GM19467 (cell line): ENCODE data around the gene SH3D19.
"Not testable (repeated sequence)": the region's sequence is repeated elsewhere in the genome, so short reads cannot be mapped to it uniquely, and the experiment has no call there.

Experiments
- ATAC-seq: cut with Tn5 transposase; IDR thresholded peaks from one replicate; pipeline ENCODE4 v1.9.1; 2021; ENCODE audit warnings: mild to moderate bottlenecking, moderate library complexity; ENCODE audit not compliant: unreplicated experiment

Gene SH3D19

GRCh38 chr4:151322161-151322560 lies 3.2 kb downstream of the SH3D19 start:
- not testable (repeated sequence) for ATAC-seq

DNA sequence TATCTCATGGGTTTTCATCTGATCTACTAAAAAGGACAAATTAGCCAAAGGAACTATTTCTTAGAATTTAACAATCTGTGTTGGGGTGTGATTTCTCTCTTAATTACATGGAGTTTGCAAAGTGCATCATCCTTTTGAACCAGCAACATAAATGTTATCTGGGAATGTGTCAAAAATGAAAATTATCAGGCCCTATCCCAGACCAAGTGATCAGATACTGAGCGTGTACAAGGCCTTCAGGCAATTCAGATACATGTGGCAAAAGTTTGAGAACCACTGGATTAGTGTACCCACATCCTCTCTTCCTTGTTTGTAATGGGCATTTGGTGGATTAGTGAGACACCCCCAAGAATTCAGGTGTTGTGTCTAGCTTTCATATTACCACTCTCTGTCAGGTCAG lies 3.8 kb downstream of the SH3D19 start:
- ATAC-seq, result no peak

GRCh38 chr4:151319490-151319889 lies 5.9 kb downstream of the SH3D19 start:
- ATAC-seq, result no peak

- no peak for ATAC-seq
These were observed 6.9 kb downstream of the SH3D19 start for GRCh38 chr4:151318307-151319006.

DNA sequence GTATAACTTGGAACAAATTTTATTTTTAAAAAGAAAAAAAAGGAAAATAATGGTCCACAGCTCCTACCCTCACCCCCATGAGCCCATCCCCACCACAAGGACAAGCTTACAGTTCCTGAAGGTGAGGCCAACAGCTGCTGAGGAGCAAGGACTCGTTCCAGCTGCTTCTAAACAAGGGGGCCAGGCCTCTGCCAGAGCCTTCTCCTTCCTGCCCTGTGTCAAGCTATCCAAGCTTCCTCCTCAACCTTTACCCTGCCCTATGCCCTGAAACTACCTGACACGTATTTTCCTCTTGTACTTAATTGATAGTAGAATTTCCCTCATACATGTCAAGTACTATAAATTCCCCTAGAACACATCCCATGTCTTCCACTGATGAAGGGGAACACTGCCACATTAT lies 8.8 kb downstream of the SH3D19 start:
- no peak for ATAC-seq

DNA sequence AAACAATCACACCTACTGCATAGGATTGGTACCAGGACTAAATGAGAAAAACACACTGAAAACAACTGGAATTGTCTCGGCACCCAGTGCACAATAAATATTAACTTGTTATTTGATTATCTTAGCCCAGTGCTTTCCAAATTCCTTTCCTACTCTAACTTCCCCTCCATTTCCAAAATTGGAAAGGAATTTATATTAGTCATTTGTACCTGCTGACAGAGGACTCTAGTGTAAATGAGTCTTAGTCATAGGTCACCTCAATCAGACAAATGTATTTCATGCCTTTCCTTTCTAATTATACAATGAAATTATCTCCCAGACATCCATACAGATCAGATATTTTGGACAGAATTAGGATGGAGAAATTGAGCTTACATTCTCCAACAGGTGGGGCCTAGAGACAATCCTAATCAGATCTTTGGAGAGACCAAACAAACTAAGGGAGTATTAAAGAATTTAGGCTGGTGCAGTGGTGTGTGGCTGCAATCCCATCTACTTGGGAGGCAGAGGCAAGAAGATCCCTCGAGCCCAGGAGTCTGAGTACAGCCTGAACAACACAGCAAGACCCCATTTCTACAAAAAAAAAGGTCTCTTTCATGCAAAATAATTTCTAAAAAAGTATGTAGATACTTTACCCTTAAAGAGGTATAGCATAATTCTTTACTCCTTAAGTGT lies 10.1 kb downstream of the SH3D19 start:
- ATAC-seq, result no peak

- no peak for ATAC-seq
These were observed 10.9 kb downstream of the SH3D19 start for GRCh38 chr4:151314479-151314878.

DNA sequence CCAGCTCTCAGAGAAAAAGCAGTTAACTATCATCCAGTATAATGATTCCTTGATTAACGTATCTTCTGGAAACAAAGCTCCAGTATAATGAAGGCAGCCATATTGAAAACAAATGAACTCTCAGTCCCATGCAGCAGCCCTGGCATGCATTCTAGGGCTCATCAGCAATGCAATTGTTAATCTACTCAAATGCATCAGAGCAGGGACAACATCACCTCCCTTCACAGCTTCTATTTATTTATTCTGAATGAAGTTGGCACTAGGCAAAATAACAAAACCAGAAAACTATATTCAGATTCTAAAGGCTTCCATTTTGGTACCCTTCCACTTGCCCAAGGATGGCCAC lies 11.4 kb downstream of the SH3D19 start:
- no peak for ATAC-seq

DNA sequence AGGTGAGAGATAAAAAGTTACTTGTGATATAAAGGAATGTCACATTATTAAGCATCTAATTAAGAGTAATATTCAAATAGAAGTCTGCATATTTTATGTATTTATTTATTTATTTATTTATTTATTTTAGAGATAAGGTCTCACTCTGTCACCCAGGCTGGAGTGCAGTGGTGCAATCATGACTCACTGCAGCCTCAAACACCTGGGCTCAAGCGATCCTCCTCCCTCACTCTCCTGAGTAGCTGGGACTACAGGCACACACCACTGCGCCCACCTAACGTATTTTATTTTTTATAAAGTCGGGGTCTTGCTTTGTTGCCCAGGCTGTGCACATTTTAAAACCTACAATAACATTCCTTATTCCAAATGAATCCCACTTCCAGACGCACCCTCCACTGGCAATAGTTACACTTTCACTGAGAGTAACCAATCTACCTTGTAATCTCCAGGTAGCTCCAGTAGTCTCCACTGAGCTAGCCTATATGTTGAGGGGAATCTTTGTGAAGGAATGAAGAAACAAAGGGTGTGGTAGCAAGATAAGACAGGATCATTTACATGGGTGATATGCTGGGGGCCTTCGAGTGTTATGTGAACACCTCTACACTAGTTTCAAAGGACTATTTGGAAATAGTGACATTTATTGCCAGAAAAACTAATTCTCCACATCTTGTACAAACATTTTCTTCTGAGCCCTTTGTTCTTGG lies 11.9 kb downstream of the SH3D19 start:
- no peak for ATAC-seq

DNA sequence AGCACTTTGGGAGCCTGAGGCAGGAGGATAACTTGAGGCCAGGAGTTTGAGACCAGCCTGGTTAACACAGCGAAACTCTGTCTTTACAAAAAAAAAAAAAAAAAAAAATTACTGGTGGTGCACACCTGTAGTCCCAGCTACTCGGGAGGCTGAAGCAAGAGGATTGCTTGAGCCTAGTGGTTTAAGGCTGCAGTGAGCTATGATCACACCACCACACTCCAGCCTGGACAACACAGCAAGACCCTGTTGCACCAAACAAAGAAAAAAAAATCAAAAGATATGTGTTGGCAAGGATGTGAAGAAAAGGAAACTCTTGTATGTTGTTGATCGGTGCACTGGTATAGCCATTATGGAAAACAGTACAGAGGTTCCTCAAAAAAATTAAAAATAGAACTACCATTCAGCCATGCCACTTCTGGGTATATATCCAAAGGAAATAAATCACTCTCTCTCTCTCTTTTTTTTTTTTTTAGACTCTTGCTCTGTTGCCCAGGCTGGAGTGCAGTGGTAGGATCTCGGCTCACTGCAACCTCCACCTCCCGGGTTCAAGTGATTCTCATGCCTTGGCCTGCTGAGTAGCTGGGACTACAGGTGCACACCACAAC lies 15.2 kb downstream of the SH3D19 start:
- no peak for ATAC-seq

DNA sequence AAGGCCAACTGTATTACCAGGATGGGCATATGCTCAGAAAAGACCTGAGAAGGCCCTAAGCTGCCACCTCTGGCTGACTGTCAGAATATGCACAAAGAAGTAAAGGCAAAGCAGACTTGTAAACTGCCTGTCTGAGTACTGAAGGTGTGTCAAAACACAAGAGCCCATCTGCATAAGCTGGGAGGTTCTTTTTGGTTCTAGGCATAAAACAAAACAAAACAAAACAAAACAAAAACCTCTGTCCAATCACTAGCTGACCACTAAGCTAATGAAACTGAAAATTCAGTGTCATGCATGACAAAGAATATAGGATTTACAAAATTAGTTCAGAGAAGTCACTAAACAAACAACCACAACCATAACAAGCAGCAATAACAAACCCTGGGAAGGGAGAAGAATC lies 20.6 kb downstream of the SH3D19 start:
- ATAC-seq, result peak; percentile 83

DNA sequence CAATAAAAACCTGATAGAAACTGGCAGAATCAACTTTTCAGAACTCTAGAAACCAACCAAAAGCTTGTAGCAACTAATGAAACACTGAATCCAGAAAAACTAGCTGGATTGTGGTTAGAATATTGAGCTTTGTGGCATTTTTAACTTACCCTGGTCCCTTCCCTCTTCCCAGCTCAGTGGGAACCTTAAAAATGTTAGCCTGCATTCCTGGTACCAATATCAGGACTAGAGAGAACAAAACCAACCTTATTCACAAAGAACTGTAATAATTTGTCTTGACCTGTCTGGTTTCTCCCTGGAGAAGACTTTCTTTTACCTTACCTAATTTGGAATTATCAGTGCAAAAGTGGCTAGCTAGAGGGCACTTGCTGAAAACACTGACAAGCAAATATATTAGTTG lies 21.2 kb downstream of the SH3D19 start:
- ATAC-seq, result no peak

DNA sequence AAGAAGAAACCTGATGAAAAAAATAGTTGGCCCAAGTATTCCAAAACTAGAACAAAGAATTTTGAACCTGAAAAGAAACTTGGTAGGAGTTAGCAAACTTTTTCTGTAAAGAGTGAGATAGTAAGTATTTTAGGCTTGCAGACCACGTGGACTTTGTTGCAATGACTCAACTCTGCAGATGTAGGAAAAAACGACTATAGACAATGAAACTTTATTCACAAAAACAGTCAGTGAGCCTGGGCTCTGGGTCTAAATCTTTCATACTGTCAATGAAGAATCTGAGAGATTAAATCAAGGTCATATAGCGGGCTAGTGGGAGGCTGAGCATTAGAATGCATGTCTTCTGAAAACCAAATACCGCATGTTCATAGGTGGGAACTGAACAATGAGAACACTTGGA lies 23.0 kb downstream of the SH3D19 start:
- ATAC-seq, result no peak

GRCh38 chr4:151297170-151297569 lies 28.2 kb downstream of the SH3D19 start:
- ATAC-seq, result no peak

DNA sequence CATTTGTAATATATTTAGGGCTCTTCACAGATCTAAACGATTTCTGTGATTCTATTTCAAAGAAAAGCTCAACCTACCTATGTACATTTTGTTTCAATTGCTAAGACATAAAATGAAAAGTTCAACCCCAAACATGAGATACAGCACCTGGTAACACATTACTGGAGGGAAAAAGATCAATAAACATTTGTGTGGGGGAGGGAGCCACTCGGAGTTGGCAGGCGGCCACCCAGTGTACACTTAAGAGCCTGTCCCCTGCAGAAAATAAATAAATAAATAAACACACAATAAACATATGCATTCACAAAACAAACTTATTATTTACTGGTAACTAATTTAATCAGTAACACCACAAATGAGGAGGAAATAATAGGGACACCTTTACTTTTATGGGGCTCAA lies 29.2 kb downstream of the SH3D19 start:
- no peak for ATAC-seq

DNA sequence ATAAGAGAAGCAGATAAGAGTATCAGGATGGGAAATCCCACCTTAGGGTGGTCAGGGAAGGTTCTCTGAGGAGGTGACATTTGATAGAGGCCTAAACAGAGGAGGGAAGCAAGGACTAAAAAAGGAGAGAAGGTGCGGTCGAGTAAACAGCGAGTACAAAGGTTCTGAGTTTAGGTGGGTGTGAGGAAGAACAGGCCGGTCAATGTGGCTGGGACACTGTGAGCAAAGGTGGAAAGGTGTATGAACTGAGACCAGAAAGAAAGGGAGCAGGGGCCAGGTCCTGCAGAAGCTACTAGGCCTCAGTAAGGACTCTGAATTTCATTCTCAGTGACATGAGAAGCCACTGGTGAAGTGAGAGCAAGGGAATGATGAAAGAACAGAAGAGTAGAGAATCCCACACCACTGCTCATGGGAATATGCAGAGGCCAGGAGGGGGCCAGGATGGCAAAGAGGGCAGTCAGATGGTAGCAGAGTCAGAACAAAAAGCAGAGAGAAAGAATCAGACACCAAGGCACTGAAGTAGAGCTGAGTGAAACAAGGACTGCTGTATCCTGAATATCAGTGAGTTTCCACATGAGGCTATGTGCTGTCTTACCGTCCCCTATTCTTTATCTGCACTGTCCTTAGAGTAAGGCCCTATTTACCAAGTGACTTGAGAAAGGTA lies 30.4 kb downstream of the SH3D19 start:
- ATAC-seq, result no peak

- no peak for ATAC-seq
These were observed 33.4 kb downstream of the SH3D19 start for GRCh38 chr4:151292038-151292437.

GRCh38 chr4:151291485-151291884 lies 33.9 kb downstream of the SH3D19 start:
- ATAC-seq, result no peak

- no peak for ATAC-seq
These were observed 38.0 kb downstream of the SH3D19 start for GRCh38 chr4:151287409-151287808.

- no peak for ATAC-seq
These were observed 40.7 kb downstream of the SH3D19 start for GRCh38 chr4:151284534-151285245.
